Activated gamma-delta T cell treated with anti-CD3 and anti-CD28 coated beads, Interleukin-2, amount 50 U/mL, for 16 hours (primary cell): ENCODE results near the gene SUMO2.
"Not testable (repeated sequence)": the region's sequence is repeated elsewhere in the genome, so short reads cannot be mapped to it uniquely, and the experiment has no call there.

ENCODE experiments used
- DNase-seq: peaks from one replicate; pipeline ENCODE4 v3.0.0-alpha.2; 2020; ENCODE audit warnings: low read depth

The SUMO2 gene

GRCh38 chr17:75181608-75182318, 996 bp downstream of the SUMO2 start:
- peak; percentile 17 for DNase-seq

GRCh38 chr17:75181110-75181509, 1.6 kb downstream of the SUMO2 start:
- no peak for DNase-seq

- no peak for DNase-seq
These were observed 4.3 kb downstream of the SUMO2 start for GRCh38 chr17:75178453-75178852.

- DNase-seq = no peak
These were observed 6.1 kb downstream of the SUMO2 start for GRCh38 chr17:75176625-75177024.

GRCh38 chr17:75174996-75175395, 7.8 kb downstream of the SUMO2 start:
- DNase-seq = no peak

GRCh38 chr17:75173526-75173925, 9.2 kb downstream of the SUMO2 start:
- DNase-seq = no peak

GRCh38 chr17:75168998-75169397, 13.8 kb downstream of the SUMO2 start:
- DNase-seq = no peak

GRCh38 chr17:75164606-75165005, 18.2 kb downstream of the SUMO2 start:
- not testable (repeated sequence) for DNase-seq

GRCh38 chr17:75163074-75163473, 19.7 kb downstream of the SUMO2 start:
- no peak for DNase-seq

- DNase-seq = no peak
These were observed 22.5 kb downstream of the SUMO2 start for GRCh38 chr17:75160211-75160610.

GRCh38 chr17:75159196-75160031, 23.3 kb downstream of the SUMO2 start:
- no peak for DNase-seq

- not testable (repeated sequence) for DNase-seq
These were observed 24.3 kb downstream of the SUMO2 start for GRCh38 chr17:75158480-75158879.

- DNase-seq = no peak
These were observed 27.6 kb downstream of the SUMO2 start for GRCh38 chr17:75155191-75155601.

GRCh38 chr17:75154195-75155106, 28.3 kb downstream of the SUMO2 start, which contains the start of gene JPT1:
JPT1 (minus strand) TSS chr17:75154512; CDS start chr17:75154397, 115 bp downstream.
- DNase-seq = peak; percentile 94

- DNase-seq = no peak
These were observed 29.0 kb downstream of the SUMO2 start for GRCh38 chr17:75153780-75154194.

GRCh38 chr17:75152922-75153779, 29.6 kb downstream of the SUMO2 start:
- DNase-seq = no peak

- DNase-seq = no peak
These were observed 30.2 kb downstream of the SUMO2 start for GRCh38 chr17:75152523-75152921.

GRCh38 chr17:75151930-75152329, 30.8 kb downstream of the SUMO2 start:
- no peak for DNase-seq

- DNase-seq = no peak
These were observed 34.7 kb downstream of the SUMO2 start for GRCh38 chr17:75147878-75148546.

- no peak for DNase-seq
These were observed 36.2 kb downstream of the SUMO2 start for GRCh38 chr17:75146592-75146991.
